PC-3 (cell line): ENCODE results near the gene ACBD4. TPM values are rescaled to one million over a fixed set of nuclear protein-coding genes. Genes with fewer than 3 reads are reported as not detected.

ENCODE experiments used
- ATAC-seq: fragments of 200-7000 bp; cut with Tn5 transposase; 2 replicates; pipeline ENCODE4 v1.9.1; 2020; ENCODE audit warnings: mild to moderate bottlenecking, moderate library complexity
- BruUV-seq: library from RNA; stranded (reverse); fragments of 400-500 nt; replicated peaks from 2 replicates; lab custom pipeline; 2021; lab: Mats Ljungman, UMichigan
- CTCF ChIA-PET: fragments of 300-600 bp; sonication (Branson Sonifier 250); formaldehyde crosslinking; loops from one replicate; lab custom pipeline; 2022; ENCODE audit warnings: antibody characterized with exemption; lab: Charles Lee
- POLR2A ChIA-PET: fragments of 300-600 bp; sonication (Branson Sonifier 250); formaldehyde crosslinking; loops from one replicate; lab custom pipeline; 2022; ENCODE audit warnings: antibody characterized with exemption; ENCODE audit not compliant: unreplicated experiment; lab: Charles Lee
- DNase-seq: peaks from one replicate; pipeline ENCODE4 v3.0.0-alpha.2; 2015
- H2AFZ ChIP-seq: fragments of 300-600 bp; sonication (generic); 2 replicates; pipeline ENCODE4 v1.6.0; 2016; ENCODE audit warnings: antibody characterized with exemption, low read length
- H3F3A ChIP-seq: fragments of 300-600 bp; sonication (generic); one replicate; pipeline ENCODE4 v1.6.0; 2017; ENCODE audit warnings: antibody characterized with exemption, low read length, control low read depth, mild to moderate bottlenecking; ENCODE audit not compliant: unreplicated experiment
- H3K27ac ChIP-seq: fragments of 300-600 bp; sonication (generic); 2 replicates; pipeline ENCODE4 v1.5.1; 2016; ENCODE audit warnings: mild to moderate bottlenecking, low read length
- H3K27me3 ChIP-seq: fragments of 300-600 bp; sonication (generic); 2 replicates; pipeline ENCODE4 v1.6.1; 2016; ENCODE audit warnings: low read length, mixed read lengths
- H3K36me3 ChIP-seq: fragments of 300-600 bp; sonication (generic); 2 replicates; pipeline ENCODE4 v1.6.1; 2016; ENCODE audit warnings: low read depth, mixed run types, low read length, mixed read lengths
- H3K4me1 ChIP-seq: fragments of 300-600 bp; sonication (generic); 2 replicates; pipeline ENCODE4 v1.5.1; 2016; ENCODE audit warnings: low read length; ENCODE audit not compliant: insufficient read depth
- H3K4me2 ChIP-seq: fragments of 300-600 bp; sonication (generic); 2 replicates; pipeline ENCODE4 v1.6.0; 2016; ENCODE audit warnings: low read length
- H3K4me3 ChIP-seq: fragments of 300-600 bp; sonication (generic); 2 replicates; pipeline ENCODE4 v1.5.1; 2016; ENCODE audit warnings: mild to moderate bottlenecking, low read length, mixed read lengths
- H3K79me2 ChIP-seq: fragments of 300-600 bp; sonication (generic); 2 replicates; pipeline ENCODE4 v1.6.1; 2017; ENCODE audit warnings: low read length, mixed read lengths
- H3K9ac ChIP-seq: fragments of 300-600 bp; sonication (generic); 2 replicates; pipeline ENCODE4 v1.6.0; 2016; ENCODE audit warnings: mild to moderate bottlenecking, low read length
- H3K9me2 ChIP-seq: fragments of 300-600 bp; sonication (generic); replicated peaks from 2 replicates; pipeline ENCODE4 v1.6.1; 2016; ENCODE audit warnings: mixed run types, low read length, mixed read lengths
- H3K9me3 ChIP-seq: fragments of 300-600 bp; sonication (generic); 2 replicates; pipeline ENCODE4 v1.6.1; 2016; ENCODE audit warnings: low read length, mixed read lengths
- H4K20me1 ChIP-seq: fragments of 300-600 bp; sonication (generic); 2 replicates; pipeline ENCODE4 v1.6.1; 2016; ENCODE audit warnings: low read length, mixed read lengths
- EZH2 ChIP-seq: fragments of 300-600 bp; sonication (generic); IDR thresholded peaks from one replicate; pipeline ENCODE4 v1.6.1; 2017; ENCODE audit warnings: antibody characterized with exemption, mild to moderate bottlenecking, low read length; ENCODE audit not compliant: unreplicated experiment
- EZH2phosphoT487 ChIP-seq: fragments of 300-600 bp; sonication (generic); IDR thresholded peaks from 2 replicates; pipeline ENCODE4 v1.6.1; 2018; ENCODE audit warnings: mild to moderate bottlenecking, antibody characterized with exemption, low read length, borderline replicate concordance
- intact Hi-C: fragments of 100-400 bp; cut with micrococcal nuclease; formaldehyde crosslinking; loops from 2 replicates; pipeline ENCODE4 v1.9.0; 2023
- total RNA-seq: library from RNA; depleted of rRNA; stranded (reverse); fragments of >200 nt; gene quantifications from 2 replicates; pipeline ENCODE4 v1.2.3, GENCODE V29; 2014
- TF ChIP-seq, protein P1 (sequence below): fragments of 300-600 bp; sonication (generic); conservative IDR thresholded peaks from 2 replicates; pipeline ENCODE4 v1.5.1; 2017; ENCODE audit warnings: antibody characterized with exemption, low read depth, mild to moderate bottlenecking, low read length

ACBD4 gene
- total RNA-seq, 1 experiment from 2014 or later, result 12.9 TPM

DNA sequence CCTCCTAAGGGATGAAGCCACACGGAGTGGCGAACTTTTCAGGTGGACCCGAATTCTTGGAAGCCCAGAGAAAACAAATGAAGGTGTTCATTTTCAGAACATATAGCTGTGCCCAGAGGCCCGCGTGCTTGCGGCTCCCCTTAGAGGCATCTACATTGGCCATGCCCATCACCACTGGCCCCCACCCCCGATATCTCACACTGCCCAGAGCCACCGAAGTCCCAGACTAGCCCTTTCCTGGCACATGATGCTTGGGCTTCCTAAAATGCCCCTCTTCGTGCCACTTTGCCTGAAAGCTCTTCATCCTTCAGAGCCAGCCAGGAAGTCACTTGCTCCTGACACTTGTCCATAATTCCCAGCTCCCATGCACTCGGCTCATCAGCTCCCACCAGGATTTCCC, 10.7 kb downstream of the ACBD4 start:
- Histone ChIP-seq H3K4me2 (peak overlapping the region; percentile 88), H3K9me2 (no peaks in the 10 kb centered on the region), H3K79me2 (peaks cover 35% of the 10 kb centered on the region), H3K9me3 (no peaks in the 10 kb centered on the region), H3K36me3 (0 out of 2 replicates have a peak, but pooled peaks cover 4% of the 10 kb centered on the region), H3K27me3 (no peaks in the 10 kb centered on the region), H3K27ac (no peak overlapping the region), H4K20me1 (peaks cover 27% of the 10 kb centered on the region), H3K4me1 (peaks cover 19% of the 10 kb centered on the region), H3K9ac (no peak overlapping the region), H3K4me3 (no peak overlapping the region), H3F3A (peaks cover 2% of the 10 kb centered on the region), H2AFZ (no peak overlapping the region)
- CTCF ChIA-PET, result interaction anchor here (0.6 to 2.4 kb wide), 2 partner anchors 11 to 178 kb away, joined by 11 to 19 read pairs; partner anchors contain the start of genes ACBD4 and C1QL1
- ATAC-seq (no peak), DNase-seq (no peak)
- TF ChIP-seq EZH2phosphoT487, result no peak
- POLR2A ChIA-PET, result interaction anchor here (0.6 kb wide), 1 partner anchor 27 kb away, joined by 3 read pairs; no protein-coding TSS in a partner anchor
- intact Hi-C loops, result no loop called here
- no TSS peak for BruUV-seq

GRCh38 chr17:45146592-45146889, 11.1 kb downstream of the ACBD4 start:
- peak overlapping the region; percentile 88 for H3K4me2 ChIP-seq
- 0 out of 2 replicates have a peak overlapping the region, but pooled peaks have one; percentile 92 for H2AFZ ChIP-seq
- no peak for DNase-seq
- no peaks in the 10 kb centered on the region for H3K27me3 ChIP-seq
- peaks cover 31% of the 10 kb centered on the region for H4K20me1 ChIP-seq
- no TSS peak for BruUV-seq
- POLR2A ChIA-PET, result interaction anchor here (0.6 kb wide), 1 partner anchor 26 kb away, joined by 3 read pairs; no protein-coding TSS in a partner anchor
- no peaks in the 10 kb centered on the region for H3K9me3 ChIP-seq
- peaks cover 39% of the 10 kb centered on the region for H3K79me2 ChIP-seq
- 0 out of 2 replicates have a peak, but pooled peaks cover 4% of the 10 kb centered on the region for H3K36me3 ChIP-seq
- no peak for ATAC-seq
- TF ChIP-seq EZH2 (no peak), EZH2phosphoT487 (no peak)
- TF ChIP-seq, protein P1, sequence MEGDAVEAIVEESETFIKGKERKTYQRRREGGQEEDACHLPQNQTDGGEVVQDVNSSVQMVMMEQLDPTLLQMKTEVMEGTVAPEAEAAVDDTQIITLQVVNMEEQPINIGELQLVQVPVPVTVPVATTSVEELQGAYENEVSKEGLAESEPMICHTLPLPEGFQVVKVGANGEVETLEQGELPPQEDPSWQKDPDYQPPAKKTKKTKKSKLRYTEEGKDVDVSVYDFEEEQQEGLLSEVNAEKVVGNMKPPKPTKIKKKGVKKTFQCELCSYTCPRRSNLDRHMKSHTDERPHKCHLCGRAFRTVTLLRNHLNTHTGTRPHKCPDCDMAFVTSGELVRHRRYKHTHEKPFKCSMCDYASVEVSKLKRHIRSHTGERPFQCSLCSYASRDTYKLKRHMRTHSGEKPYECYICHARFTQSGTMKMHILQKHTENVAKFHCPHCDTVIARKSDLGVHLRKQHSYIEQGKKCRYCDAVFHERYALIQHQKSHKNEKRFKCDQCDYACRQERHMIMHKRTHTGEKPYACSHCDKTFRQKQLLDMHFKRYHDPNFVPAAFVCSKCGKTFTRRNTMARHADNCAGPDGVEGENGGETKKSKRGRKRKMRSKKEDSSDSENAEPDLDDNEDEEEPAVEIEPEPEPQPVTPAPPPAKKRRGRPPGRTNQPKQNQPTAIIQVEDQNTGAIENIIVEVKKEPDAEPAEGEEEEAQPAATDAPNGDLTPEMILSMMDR, result no peak
- H3K4me1 ChIP-seq, result peaks cover 23% of the 10 kb centered on the region
- H3K4me3 ChIP-seq, result peak overlapping the region; percentile 76
- H3K9me2 ChIP-seq, result no peaks in the 10 kb centered on the region
- CTCF ChIA-PET, result interaction anchor here (0.6 to 2.4 kb wide), 2 partner anchors 11 to 179 kb away, joined by 11 to 19 read pairs; partner anchors contain the start of genes ACBD4 and C1QL1
- H3K9ac ChIP-seq, result peak overlapping the region; percentile 95
- intact Hi-C loops, result no loop called here
- H3F3A ChIP-seq, result peaks cover 5% of the 10 kb centered on the region
- H3K27ac ChIP-seq, result peak overlapping the region; percentile 90; the same call in 1 of the 2 replicates

DNA sequence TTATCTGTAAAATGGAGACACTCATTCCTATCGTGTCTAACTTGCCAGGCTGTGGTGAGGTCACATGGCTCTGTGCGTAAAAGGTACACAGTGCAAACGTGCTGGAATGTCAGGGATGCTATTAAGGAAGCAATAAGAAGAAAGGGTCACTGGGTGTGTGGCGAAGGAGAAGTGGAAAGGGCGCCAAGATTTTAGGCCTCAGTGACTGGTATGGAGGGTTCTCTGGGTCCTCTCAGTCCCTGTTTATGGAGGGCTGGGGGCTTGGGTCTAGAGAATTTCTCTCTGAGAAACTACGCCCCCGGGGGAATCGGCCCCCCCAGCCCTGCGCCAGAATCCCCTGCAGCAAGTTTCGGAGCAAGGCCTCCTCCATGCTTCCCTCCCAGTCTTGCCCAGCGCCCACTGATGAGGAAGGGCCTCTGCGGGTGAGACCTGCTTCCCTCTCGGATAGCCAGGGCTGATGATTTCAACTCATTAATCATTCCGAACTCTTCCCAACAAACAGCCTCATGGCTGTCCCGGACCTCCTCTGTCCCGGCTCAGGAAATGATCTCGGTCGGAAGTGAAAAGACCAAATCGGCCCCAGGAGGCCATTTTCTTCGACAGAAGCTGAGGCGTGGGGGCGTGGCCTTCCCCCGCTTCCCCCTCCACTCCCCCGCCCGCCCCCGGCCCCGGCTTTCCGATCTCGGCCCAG, 11.5 kb downstream of the ACBD4 start:
- ATAC-seq (peak; percentile 1; the same call in 1 of the 2 replicates), DNase-seq (no peak)
- Histone ChIP-seq H3K4me1 (peaks cover 27% of the 10 kb centered on the region), H3K79me2 (peaks cover 44% of the 10 kb centered on the region), H4K20me1 (peaks cover 34% of the 10 kb centered on the region), H3K4me3 (peak overlapping the region; percentile 76), H3K9me3 (no peaks in the 10 kb centered on the region), H3F3A (peaks cover 8% of the 10 kb centered on the region), H2AFZ (peak overlapping the region; percentile 92), H3K27ac (peak overlapping the region; percentile 90), H3K9me2 (no peaks in the 10 kb centered on the region), H3K36me3 (0 out of 2 replicates have a peak, but pooled peaks cover 4% of the 10 kb centered on the region), H3K4me2 (peak overlapping the region; percentile 88), H3K27me3 (no peaks in the 10 kb centered on the region), H3K9ac (peak overlapping the region; percentile 95)
- no TSS peak for BruUV-seq
- ChIA-PET POLR2A (interaction anchor here (0.6 kb wide), 1 partner anchor 127 kb away, joined by 3 read pairs; no protein-coding TSS in a partner anchor), CTCF (interaction anchor here (0.6 to 5.3 kb wide), 4 partner anchors 12 to 51 kb away, joined by 3 to 97 read pairs (median 34); partner anchors contain the start of gene ACBD4)
- TF ChIP-seq, protein P1, result no peak
- TF ChIP-seq EZH2phosphoT487, result no peak
- no peak for TF ChIP-seq EZH2
- intact Hi-C loops, result loop anchor here (1.0 kb wide), 1 partner anchor 25 kb away; no protein-coding TSS in a partner anchor
